Common myeloid progenitor, CD34-positive (primary cell): ENCODE results near the gene C10orf90.

Experiments
- CTCF ChIA-PET: fragments of 350-600 bp; sonication (Branson Sonifier 250); formaldehyde crosslinking; loops from one replicate; lab custom pipeline; 2021; ENCODE audit warnings: antibody characterized with exemption; lab: Charles Lee
- POLR2A ChIA-PET: fragments of 350-600 bp; sonication (Branson Sonifier 250); formaldehyde crosslinking; loops from one replicate; lab custom pipeline; 2021; ENCODE audit warnings: antibody characterized with exemption; lab: Charles Lee
- DNase-seq, 3 donors: peaks; one replicate each; pipeline versions ENCODE4 v3.0.0 to v3.0.0-alpha.2; 2013
- H3K27ac ChIP-seq, 2 experiments: 1 replicate in 1 of 2; 2 replicates in 1 of 2; pipeline ENCODE4 v1.7.0; 2013; ENCODE audit warnings: inconsistent platforms in 2 of 2, low read length in 2 of 2, mild to moderate bottlenecking in 2 of 2, low read depth in 1 of 2, moderate library complexity in 1 of 2; ENCODE audit not compliant: severe bottlenecking in 2 of 2, insufficient read depth in 1 of 2, poor library complexity in 1 of 2
- H3K27me3 ChIP-seq, 5 experiments: replicated peaks in 2 of 5; 1 replicate in 3 of 5; 2 replicates in 2 of 5; pipeline versions ENCODE4 v1.6.1 to v1.7.0; 2013; ENCODE audit warnings: low read length in 4 of 5, mild to moderate bottlenecking in 2 of 5, moderate library complexity in 2 of 5, inconsistent platforms in 1 of 5; ENCODE audit not compliant: insufficient read depth in 5 of 5, control insufficient read depth in 4 of 5
- H3K36me3 ChIP-seq, 4 experiments: 1 replicate in 2 of 4; 2 replicates in 2 of 4; pipeline versions ENCODE4 v1.6.1 to v1.7.0; 2013; ENCODE audit warnings: low read length in 3 of 4, control low read depth in 1 of 4, mild to moderate bottlenecking in 1 of 4; ENCODE audit not compliant: control insufficient read depth in 4 of 4, insufficient read depth in 4 of 4
- H3K4me1 ChIP-seq, 4 experiments: 1 replicate in 3 of 4; 2 replicates in 1 of 4; pipeline versions ENCODE4 v1.6.1 to v1.7.1; 2013; ENCODE audit warnings: low read length in 3 of 4, mild to moderate bottlenecking in 3 of 4, control low read depth in 1 of 4, inconsistent platforms in 1 of 4, moderate library complexity in 1 of 4; ENCODE audit not compliant: control insufficient read depth in 4 of 4, insufficient read depth in 4 of 4; ENCODE audit errors: control extremely low read depth in 1 of 4
- H3K4me3 ChIP-seq, 7 experiments: 1 replicate in 4 of 7; 2 replicates in 3 of 7; pipeline versions ENCODE4 v1.5.1 to v1.7.0; 2013; ENCODE audit warnings: mild to moderate bottlenecking in 7 of 7, low read length in 6 of 7, moderate library complexity in 6 of 7, inconsistent platforms in 2 of 7, low read depth in 2 of 7, control low read depth in 1 of 7; ENCODE audit not compliant: insufficient read depth in 4 of 7, control insufficient read depth in 1 of 7; ENCODE audit errors: extremely low read depth in 1 of 7
- H3K9me3 ChIP-seq, 5 experiments: 1 replicate in 4 of 5; 2 replicates in 1 of 5; pipeline versions ENCODE4 v1.6.1 to v1.7.1; 2013; ENCODE audit warnings: low read length in 4 of 5, mild to moderate bottlenecking in 2 of 5, inconsistent platforms in 1 of 5, low read depth in 1 of 5, moderate library complexity in 1 of 5; ENCODE audit not compliant: control insufficient read depth in 4 of 5, insufficient read depth in 2 of 5; ENCODE audit errors: control extremely low read depth in 1 of 5
- WGBS: methylation state at CpG from one replicate; pipeline ENCODE4 v1.1.5; 2013; ENCODE audit not compliant: insufficient coverage; 5-methylcytosine and 5-hydroxymethylcytosine counted together

Gene C10orf90

GRCh38 chr10:126433351-126433750 lies 237.1 kb downstream of the C10orf90 start:
- H3K9me3 ChIP-seq, result no peaks in the 10 kb centered on the region
- peaks cover 0 to 4% (median 0%) of the 10 kb centered on the region in 5 experiments for H3K27me3 ChIP-seq
- CTCF ChIA-PET, result no interaction called here
- 93% methylated on average over 4 of the region's 5 CpGs for WGBS
- POLR2A ChIA-PET, result no interaction called here
- no peak overlapping the region for H3K4me3 ChIP-seq
- H3K4me1 ChIP-seq, result no peaks in the 10 kb centered on the region
- H3K36me3 ChIP-seq, result no peaks in the 10 kb centered on the region
- no peak overlapping the region for H3K27ac ChIP-seq
- no peak for DNase-seq

GRCh38 chr10:126432507-126432906 lies 238.0 kb downstream of the C10orf90 start:
- POLR2A ChIA-PET, result no interaction called here

GRCh38 chr10:126431816-126432215 lies 238.7 kb downstream of the C10orf90 start:
- H3K36me3 ChIP-seq, result no peaks in the 10 kb centered on the region
- no peaks in the 10 kb centered on the region for H3K9me3 ChIP-seq
- no peaks in the 10 kb centered on the region for H3K4me1 ChIP-seq
- H3K27ac ChIP-seq, result no peak overlapping the region
- no peak overlapping the region for H3K4me3 ChIP-seq
- POLR2A ChIA-PET, result no interaction called here
- DNase-seq, result no peak
- 81% methylated on average over 2 of the region's 2 CpGs for WGBS
- CTCF ChIA-PET, result interaction anchor here (0.5 kb wide), 1 partner anchor 309 kb away, joined by 3 read pairs; no protein-coding TSS in a partner anchor
- H3K27me3 ChIP-seq, result peaks cover 0 to 4% (median 0%) of the 10 kb centered on the region in 5 experiments

More at GRCh38 chr10:126432507-126432906, 238.0 kb downstream of the C10orf90 start:
- H3K27ac ChIP-seq, result no peak overlapping the region
- no peaks in the 10 kb centered on the region for H3K36me3 ChIP-seq
- H3K27me3 ChIP-seq, result peaks cover 0 to 4% (median 0%) of the 10 kb centered on the region in 5 experiments
- H3K9me3 ChIP-seq, result no peaks in the 10 kb centered on the region
- 95% methylated on average over 7 of the region's 7 CpGs for WGBS
- no peak for DNase-seq
- no peak overlapping the region for H3K4me3 ChIP-seq
- H3K4me1 ChIP-seq, result no peaks in the 10 kb centered on the region
- CTCF ChIA-PET, result no interaction called here

- H3K4me1 ChIP-seq, result no peaks in the 10 kb centered on the region
- H3K9me3 ChIP-seq, result no peaks in the 10 kb centered on the region
- H3K4me3 ChIP-seq, result no peak overlapping the region
- ChIA-PET CTCF (no interaction called here), POLR2A (no interaction called here)
- DNase-seq, result no peak
- 83% methylated on average over 1 of the region's 2 CpGs for WGBS
- H3K36me3 ChIP-seq, result no peaks in the 10 kb centered on the region
- peaks cover 0 to 5% (median 0%) of the 10 kb centered on the region in 5 experiments for H3K27me3 ChIP-seq
- H3K27ac ChIP-seq, result no peak overlapping the region
These were observed 240.0 kb downstream of the C10orf90 start for GRCh38 chr10:126430512-126430911.

- Histone ChIP-seq H3K4me1 (no peaks in the 10 kb centered on the region), H3K9me3 (peaks cover 0 to 5% (median 5%) of the 10 kb centered on the region in 5 experiments), H3K4me3 (no peak overlapping the region), H3K27ac (no peak overlapping the region), H3K27me3 (peaks cover 0 to 5% (median 0%) of the 10 kb centered on the region in 5 experiments), H3K36me3 (no peaks in the 10 kb centered on the region)
- CTCF ChIA-PET, result no interaction called here
- POLR2A ChIA-PET, result no interaction called here
- 91% methylated on average over 4 of the region's 4 CpGs for WGBS
- no peak for DNase-seq
These were observed 241.2 kb downstream of the C10orf90 start for GRCh38 chr10:126429275-126429674.

GRCh38 chr10:126425489-126426065 lies 244.9 kb downstream of the C10orf90 start:
- peaks cover 0 to 16% (median 9%) of the 10 kb centered on the region in 5 experiments for H3K9me3 ChIP-seq
- WGBS, result 32% methylated on average over 7 of the region's 8 CpGs
- no peaks in the 10 kb centered on the region for H3K36me3 ChIP-seq
- ChIA-PET POLR2A (no interaction called here), CTCF (no interaction called here)
- H3K4me1 ChIP-seq, result no peaks in the 10 kb centered on the region
- peaks cover 0 to 10% (median 2%) of the 10 kb centered on the region in 5 experiments for H3K27me3 ChIP-seq
- no peak for DNase-seq
- no peak overlapping the region for H3K4me3 ChIP-seq
- no peak overlapping the region for H3K27ac ChIP-seq

- Histone ChIP-seq H3K36me3 (no peaks in the 10 kb centered on the region), H3K4me3 (no peak overlapping the region), H3K27ac (no peak overlapping the region), H3K4me1 (no peaks in the 10 kb centered on the region), H3K27me3 (peaks cover 0 to 10% (median 2%) of the 10 kb centered on the region in 5 experiments), H3K9me3 (peaks cover 0 to 16% (median 9%) of the 10 kb centered on the region in 5 experiments)
- no peak for DNase-seq
- ChIA-PET POLR2A (no interaction called here), CTCF (no interaction called here)
- 100% methylated on average over 3 of the region's 5 CpGs for WGBS
These were observed 245.5 kb downstream of the C10orf90 start for GRCh38 chr10:126425032-126425431.
